HUDEP-2 (cell line): ENCODE data around the gene NDUFS5.
A peak's percentile ranks its signal among the peaks of the same experiment; 100 is the strongest.
"Not testable (repeated sequence)": the region's sequence is repeated elsewhere in the genome, so short reads cannot be mapped to it uniquely, and the experiment has no call there.

ENCODE experiments used
- DNase-seq, 76 experiments: peaks; one replicate each; lab custom pipeline; 2025; ENCODE audit not compliant: unreplicated experiment in 76 of 76; lab: John Stamatoyannopoulos, UW

NDUFS5 gene

DNA sequence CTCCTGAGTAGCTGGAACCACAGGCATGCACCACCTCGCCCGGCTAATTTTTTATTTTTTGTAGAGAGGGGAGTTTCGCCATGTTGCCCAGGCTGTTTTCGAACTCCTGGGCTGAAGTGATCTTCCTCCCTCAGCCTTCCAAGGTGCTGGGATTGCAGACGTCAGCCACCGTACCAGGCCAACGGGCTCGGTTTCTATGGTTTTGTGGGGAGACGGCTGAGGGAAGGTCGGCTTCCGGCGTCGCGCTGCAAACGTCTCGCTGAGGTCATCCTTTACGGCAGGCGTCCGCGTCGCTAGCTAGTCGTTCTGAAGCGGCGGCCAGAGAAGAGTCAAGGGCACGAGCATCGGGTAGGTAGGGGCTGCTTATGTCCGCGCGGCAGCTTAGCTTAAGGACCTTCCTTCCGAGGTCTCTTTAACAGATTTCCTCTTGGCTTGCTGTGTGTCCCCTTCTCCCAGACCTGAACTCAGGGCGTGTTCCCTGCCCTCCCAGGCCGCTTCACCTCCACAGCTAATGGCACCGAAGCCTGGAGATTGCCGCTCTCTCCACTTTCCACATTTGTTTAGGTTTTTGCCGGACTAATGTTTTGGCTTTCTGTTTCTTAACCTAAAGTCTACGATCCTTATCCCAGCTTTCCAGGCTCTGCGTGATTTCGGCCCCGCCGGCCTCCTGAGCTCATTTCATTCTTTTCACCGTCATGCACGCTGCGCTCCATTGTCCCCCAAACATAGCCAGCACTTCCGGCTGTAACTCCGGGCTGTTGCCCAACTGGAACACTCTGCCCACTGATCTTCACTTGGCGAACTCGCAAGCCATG, at the start of gene NDUFS5:
TSS of gene NDUFS5 (plus strand) at position 300 of the 815 bp plus-strand sequence. CDS start 2,375 bp downstream, outside the sequence.
- DNase-seq, result peak in 74 of 76 experiments; percentile 23 to 89 (median 75)

DNA sequence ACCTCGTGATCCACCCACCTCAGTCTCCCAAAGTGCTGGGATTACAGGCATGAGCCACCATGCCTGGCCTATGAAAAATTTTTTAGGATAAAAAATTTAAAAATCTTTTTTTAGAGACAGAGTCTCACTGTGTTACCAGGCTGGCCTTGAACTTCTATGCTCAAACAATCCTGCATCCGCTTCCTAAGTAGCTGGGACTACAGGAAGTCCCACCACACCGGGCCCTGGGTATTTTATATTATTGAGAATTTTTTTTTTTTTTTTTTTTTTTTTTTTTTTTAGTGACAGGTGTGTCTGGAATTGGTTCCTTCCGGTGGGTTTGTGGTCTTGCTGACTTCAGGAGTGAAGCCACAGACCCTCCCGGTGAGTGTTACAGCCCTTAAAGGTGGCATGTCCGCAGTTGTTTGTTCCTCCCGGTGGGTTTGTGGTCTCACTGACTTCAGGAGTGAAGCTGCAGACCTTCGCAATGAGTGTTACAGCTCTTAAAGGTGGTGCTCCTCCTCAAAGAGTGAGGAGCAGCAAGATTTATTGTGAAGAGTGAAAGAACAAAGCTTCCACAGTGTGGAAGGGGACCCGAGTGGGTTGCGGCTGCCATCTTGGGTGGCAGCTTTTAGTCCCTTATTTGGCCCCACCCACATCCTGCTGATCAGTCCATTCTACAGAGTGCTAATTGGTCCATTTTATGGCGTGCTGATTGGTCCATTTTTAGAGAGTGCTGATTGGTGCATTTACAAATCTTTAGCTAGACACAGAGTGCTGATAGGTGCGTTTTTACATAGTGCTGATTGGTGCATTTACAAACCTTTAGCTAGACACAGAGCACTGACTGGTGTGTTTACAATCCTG, 48.5 kb upstream of the NDUFS5 start:
- not testable (repeated sequence) for DNase-seq

DNA sequence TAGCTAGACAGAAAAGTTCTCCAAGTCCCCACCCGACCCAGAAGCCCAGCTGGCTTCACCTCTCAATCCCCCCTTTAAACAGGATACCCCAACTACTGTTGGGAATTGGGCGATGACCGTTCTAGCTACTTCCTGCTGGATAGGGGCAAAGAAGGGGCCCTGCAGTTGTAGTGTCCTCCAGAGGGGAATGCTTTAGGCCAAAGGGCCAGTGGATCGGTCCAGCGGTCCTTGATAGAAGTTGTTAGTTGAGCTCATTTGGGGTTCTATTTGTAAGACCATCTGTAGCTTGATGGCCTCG, 48.0 kb upstream of the NDUFS5 start:
- DNase-seq, result not testable (repeated sequence)

DNA sequence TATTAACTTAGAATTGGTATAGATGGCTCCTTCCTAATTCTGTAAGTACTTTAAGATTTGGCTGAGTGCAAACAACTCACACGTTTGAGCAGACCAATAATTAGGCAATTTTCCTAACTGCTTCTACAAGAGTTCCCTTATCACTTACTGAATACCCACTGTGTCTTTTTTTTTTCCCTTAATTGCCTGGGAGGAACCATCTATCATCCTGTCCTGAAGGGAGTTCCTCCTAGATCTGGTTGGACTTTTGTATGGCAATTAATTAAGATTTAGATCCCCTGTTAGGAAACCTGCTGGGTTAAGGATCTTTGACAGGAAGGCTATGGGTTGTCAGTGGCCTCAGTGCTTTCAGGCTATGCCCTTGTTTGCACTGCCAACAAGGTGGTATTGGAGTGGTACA, 46.8 kb upstream of the NDUFS5 start:
- DNase-seq, result not testable (repeated sequence)

DNA sequence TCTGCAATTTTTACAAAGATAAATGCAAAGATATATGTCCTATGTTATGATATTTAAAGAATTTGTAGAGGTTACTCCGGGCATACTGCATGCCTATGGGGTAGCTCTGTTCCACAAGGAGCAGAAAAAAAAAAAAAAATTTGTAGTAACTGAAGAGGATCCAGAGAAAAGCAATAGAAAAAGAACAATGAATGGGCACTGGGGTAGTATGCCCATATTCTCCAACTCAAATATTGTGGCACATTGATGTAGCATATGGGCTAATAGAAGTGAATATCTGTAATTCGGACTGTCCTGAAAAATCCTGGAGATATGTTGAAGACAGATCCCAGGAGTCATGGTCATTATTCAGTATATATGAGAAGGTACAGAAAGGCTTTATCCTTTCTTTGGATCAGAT, 36.2 kb upstream of the NDUFS5 start:
- DNase-seq, result no peak

DNA sequence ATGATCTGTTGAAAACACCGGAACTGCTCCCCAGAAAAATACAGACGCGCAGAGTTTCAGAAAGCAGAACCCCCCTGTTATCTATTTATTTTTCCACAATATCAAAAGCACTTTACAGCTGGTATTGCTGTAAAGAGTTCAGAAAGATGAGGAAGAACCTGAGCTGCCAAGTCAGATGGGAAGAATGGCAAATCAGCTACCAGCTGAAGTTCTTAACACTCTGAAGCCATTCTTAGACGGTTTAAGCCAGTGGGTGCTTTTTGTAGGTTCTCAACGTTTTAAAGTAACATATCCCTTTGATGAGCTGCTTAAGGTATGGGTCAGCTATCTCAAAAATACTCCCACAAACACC, 35.8 kb upstream of the NDUFS5 start:
- DNase-seq, result peak in 3 of 76 experiments; percentile 6 to 51 (median 20)

DNA sequence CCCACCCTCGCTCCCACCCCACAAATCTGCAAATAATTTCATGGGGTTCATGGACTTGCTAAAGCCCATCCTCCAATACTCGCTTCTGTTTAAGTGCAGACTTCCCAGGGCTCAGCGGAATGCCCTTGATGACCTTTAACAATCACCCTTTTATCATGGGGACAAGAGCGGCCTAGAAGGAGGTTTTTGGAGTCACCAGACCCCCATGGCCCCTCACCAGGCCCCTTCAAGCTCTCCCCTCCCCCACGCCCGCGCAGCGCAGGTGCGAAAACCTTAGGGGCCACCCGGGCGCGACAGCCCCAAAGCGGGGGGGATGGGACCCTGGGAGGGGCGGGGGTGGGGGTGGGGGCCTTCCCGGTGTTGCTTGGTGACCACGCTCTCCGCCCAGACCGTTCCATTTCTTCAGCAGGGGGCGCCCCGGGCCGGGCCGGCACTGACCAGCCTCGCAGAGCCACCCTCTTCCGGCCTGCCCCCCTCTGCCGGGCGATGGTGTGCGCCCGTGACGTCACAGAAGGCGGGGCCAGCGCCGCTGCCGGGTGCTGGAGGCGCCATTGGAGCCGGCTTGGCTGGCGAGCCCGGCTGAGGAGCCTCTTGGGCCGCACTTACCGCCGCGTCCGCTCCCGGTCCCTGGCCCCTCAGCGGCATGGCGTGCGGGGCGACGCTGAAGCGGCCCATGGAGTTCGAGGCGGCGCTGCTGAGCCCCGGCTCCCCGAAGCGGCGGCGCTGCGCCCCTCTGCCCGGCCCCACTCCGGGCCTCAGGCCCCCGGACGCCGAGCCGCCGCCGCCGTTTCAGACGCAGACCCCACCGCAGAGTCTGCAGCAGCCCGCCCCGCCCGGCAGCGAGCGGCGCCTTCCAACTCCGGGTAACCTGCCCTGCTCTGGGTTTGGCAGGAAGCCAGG, 35.2 kb upstream of the NDUFS5 start, which contains the start of gene AKIRIN1:
TSS of gene AKIRIN1 (plus strand) at position 539 of the 900 bp plus-strand sequence. CDS start at position 644, 105 bp downstream.
- peak; percentile 22 to 99 (median 96) for DNase-seq

DNA sequence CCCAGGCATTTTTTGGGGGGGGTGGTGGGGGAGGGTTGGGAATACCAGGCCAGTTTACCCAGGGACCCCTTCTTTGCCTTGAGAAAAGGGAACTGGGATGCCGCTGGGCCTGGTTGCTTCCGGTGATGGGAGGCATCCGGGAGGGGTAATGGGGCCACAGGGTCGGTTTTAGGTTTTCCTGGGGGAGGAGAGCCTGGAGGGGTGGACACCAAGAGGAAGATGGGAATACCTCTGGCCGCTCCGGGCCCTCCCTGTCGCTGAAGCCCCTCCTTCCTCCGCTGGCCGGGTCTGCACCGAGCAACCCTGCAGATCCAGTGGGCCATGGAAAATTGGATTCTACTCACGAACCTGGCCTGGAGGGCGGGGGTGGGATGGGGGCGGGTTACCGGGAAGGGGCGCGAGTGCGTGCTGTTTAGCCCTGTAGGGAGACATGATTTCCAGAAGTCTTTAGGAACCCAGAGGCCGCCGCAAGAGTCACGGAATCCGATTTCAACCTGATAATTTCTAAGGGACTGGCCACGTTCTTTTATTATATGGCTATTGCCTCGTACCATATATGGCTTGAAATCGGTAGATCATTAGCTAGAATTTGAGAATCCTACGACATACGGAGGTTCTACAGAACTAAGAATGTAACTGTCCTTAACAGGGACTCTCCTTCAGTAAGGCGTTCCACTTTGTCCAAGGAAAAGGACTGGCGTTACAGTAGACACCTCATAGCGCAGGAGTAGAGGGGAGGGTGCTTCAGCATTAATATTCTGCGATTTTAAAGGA, 34.3 kb upstream of the NDUFS5 start:
- peak in 3 of 76 experiments; percentile 7 to 9 (median 8) for DNase-seq

DNA sequence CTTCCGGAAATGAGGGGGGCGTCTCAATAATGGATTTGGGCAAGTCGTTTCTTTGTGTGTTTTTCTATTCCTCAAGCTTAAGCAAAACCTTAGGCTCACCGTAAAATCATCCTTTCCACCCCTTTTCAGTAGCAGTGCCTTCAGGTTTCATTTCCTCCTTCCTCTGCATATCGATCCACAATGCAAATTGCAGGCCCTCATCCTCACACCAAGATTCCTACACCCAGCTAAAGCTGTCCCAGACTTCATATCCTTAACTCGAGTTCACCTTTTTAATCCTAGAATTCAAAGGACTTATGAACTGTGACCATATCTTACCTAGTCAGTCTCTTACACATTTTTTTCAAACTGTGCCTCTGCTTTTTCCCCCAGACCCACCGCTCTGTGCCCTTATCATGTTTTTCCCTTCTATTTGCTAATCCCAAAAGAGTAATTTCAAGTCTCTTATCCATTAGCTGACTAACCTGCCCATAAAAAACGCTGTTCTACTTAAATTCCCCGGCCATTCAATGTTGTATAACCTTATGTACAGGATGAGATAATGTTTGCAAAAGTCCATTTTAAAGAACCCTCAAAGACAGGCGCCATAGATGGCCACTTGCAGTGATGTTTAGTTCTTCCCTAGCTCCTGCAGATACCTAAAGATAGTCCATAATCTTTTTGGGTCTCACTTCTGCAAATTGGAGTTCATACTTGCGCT, 33.6 kb upstream of the NDUFS5 start:
- DNase-seq, result peak in 2 of 76 experiments; percentile 3 to 4

DNA sequence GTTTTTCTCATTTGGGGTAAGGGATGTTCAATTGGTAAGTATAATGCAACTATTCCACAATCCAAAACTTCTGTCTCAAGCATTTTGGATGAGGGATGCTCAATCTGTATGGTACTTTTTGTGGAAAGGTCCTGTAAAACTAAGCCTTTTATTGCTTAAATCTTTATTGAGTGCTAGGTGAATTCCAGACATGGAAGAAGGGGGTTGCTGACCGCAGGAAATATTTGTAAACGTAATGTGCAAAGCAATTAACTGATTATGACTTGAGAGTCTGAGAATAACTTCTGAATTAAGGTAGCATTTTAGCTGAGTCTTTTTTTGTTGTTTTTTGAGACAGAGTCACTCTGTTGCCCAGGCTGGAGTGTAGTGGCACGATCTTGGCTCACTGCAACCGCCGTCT, 32.0 kb upstream of the NDUFS5 start:
- DNase-seq, result no peak

DNA sequence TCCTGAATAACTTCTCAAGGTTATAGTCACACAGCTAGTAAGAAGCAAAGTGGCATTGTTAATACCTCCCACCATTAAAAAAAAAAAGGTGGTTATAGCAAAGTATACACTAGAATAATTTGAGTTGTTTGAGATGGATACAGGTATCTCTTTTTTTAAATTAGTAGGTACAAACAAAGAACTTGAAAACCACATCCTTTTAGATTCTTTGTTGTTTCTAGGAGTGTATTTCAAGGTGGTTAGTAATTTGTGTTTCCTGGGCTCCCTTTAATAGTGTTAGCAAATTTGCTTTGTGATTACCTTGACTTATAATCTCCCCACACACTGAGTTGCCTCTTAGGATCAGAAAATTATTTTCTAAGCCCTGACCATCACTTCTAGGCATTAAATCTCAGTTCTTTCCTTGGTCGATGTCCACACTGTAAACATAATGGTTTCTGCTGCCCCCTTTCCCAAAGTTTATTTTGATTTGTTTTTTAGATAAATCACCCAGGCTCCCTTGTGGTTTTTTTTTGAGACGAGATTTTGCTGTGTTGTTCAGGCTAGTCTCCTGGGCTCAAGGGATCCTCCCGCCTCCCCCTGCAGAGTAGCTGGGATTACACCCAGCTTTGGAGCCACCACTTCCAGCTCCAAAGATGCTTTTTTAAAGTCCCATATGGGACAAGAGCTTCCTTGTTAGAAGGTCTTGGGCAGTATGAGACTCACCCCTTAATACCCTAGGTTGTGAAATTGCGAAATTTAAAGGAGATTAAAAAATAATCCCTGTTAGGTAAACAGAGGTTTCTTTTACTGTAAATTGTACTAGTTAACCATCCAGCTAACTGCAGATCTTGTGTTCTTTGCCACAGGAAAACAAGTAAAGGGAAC, 28.9 kb upstream of the NDUFS5 start:
- no peak for DNase-seq

DNA sequence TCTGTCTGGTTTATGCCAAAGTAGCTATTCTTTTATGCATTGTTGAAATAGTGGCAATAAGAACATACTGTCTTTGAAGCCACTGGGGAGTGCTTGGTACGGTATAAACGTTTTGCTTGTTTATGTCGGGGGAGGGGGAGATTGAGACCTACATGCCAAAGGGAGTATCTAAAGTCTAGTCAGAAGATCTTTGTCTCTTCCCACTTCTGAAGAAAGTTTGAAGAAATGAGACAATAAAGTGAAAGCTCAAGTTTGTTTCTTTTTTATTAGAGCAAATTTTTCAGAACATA, 28.3 kb upstream of the NDUFS5 start:
- no peak for DNase-seq

DNA sequence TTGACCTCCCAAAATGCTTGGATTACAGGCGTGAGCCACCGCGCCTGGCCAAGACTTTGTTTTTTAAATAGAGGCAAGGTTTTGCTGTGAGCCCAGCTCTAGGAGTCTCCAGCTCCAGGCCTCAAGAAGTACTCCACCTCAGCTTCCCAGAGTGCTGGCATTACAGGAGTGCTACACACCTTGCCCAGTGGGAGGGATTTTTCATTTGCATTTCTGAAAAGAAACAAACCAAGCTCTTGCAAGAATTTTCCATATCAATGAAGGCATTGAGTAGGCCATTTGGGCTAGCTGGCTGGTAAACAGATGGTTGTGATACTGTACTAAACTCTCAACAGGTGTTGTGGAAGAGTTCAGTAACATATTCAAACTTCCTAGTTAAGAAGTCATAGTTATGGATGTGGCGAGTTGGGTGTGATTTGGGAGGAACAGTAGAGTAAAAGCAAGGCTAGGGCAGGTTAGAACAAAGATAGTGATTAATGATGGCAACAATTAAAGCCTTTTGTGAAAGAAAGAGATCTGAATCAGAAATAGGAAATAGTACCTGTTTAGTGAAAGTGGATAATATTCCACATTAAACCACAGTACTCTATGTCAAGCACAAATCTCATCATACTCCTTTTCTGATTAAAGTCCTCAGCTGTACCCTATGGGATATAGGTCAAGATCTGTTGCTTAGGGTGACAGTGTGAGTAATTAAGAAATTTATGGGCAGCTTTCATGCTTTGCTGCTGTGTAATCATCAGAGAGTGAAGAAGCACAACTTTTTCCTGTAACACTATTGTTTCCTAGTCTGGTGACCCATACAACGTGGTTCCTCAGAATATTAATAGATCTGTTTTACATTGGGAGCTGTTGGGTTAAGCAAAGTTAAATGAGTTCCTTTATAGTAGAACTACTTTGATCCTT, 24.4 kb upstream of the NDUFS5 start:
- DNase-seq, result no peak

DNA sequence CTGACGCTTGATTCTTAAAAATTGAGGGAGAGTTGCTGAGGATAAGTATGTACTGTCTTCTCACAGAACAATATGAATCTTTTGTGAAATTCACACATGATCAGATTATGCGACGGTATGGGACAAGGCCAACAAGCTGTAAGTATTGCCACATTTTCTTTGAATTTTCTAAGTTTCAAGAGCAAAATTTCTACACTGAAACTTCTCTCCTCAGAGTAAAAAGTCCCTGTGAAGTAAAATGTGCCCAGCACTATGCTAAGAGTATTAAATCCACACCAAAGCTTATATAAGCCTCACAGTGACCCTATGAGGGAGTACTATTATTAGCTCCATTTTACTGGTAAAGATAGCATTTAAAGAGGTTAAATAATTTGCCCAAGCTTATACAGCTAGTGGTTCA, 22.9 kb upstream of the NDUFS5 start:
- DNase-seq, result no peak

DNA sequence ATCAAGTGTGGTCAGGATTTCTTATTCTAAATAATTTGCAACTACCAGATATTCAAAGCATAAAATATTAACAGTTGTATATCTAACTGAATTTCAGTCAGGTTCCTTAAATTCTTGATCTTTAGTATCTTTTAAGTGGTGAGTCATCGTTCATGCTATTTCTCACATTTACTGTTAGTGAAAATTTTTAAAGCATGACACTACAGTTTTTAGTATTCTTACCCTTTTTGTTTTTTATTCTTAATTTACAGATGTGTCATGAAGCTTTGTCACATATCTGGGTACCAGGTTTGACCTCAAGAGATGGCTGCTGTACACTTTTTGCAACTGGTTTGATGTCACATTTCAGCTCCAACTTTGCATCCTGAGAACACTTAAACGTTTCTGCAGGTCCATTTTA, 22.4 kb upstream of the NDUFS5 start:
- no peak for DNase-seq

DNA sequence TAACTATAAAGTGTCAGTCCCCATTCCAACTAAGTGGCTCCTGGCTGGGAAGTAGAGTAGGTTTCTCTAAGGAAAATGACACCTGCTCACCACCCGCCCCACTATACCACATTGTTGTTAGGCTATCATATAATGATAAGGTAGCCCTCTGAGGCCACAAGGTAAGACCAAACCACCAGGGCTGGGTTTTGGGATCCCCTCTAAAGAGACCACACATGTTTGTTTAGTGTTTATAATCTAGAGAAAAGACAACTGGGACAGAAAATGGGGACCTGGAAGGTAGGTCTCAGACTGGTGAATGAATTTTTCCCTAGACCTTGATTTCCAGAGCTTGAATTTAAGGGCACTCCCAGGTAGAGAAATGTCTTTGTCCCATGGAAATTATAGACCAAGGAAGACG, 19.9 kb upstream of the NDUFS5 start:
- no peak for DNase-seq

DNA sequence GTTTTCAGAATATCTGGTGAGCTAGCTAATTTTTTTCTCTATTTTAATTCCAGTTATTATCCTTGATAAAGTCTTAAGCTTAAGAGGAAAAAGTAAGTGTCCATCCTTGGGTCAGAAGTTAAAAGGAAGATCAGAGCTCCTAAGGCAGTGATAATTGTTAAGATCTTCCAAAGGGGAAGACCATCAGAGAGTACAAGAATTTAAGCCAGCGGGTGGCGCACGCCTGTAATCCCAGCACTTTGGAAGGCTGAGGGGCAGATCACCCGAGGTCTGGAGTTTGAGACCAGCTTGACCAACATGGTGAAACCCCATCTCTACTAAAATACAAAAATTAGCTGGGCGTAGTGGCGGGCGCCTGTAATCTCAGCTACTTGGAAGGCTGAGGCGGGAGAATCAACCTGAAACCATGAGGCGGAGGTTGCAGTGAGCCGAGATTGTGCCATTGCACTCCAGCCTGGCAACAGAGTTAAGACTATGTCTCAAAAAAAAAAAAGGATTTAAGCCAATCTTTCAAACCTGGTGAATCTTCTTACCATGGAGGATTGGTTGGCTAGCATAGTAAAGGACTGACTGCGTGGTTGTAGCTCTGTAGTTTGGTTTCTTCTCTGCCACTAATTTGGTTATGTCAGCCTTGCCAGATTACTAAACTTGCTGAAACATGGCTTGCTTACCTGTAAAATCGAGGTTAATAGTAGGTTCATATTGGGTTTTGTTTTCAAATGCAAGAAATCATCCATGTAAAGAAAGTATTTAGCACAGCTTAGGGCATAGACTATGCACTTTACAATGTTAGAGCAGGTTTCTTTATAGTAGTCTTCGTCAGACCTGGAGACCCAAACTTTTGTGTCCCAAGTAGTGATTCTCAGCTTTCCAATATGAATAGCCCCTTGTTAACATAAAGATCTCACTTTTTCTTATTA, 19.2 kb upstream of the NDUFS5 start:
- DNase-seq, result no peak
